HG03442 (cell line): ENCODE measurements around the gene PNMA8A.
"Not testable (repeated sequence)": the region's sequence is repeated elsewhere in the genome, so short reads cannot be mapped to it uniquely, and the experiment has no call there.

Experiments
- ATAC-seq: cut with Tn5 transposase; IDR thresholded peaks from one replicate; pipeline ENCODE4 v1.9.1; 2021; ENCODE audit warnings: mild to moderate bottlenecking, moderate library complexity; ENCODE audit not compliant: unreplicated experiment

The PNMA8A gene, protein sequence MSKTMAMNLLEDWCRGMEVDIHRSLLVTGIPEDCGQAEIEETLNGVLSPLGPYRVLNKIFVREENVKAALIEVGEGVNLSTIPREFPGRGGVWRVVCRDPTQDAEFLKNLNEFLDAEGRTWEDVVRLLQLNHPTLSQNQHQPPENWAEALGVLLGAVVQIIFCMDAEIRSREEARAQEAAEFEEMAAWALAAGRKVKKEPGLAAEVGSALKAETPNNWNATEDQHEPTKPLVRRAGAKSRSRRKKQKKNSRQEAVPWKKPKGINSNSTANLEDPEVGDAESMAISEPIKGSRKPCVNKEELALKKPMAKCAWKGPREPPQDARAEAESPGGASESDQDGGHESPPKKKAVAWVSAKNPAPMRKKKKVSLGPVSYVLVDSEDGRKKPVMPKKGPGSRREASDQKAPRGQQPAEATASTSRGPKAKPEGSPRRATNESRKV

DNA sequence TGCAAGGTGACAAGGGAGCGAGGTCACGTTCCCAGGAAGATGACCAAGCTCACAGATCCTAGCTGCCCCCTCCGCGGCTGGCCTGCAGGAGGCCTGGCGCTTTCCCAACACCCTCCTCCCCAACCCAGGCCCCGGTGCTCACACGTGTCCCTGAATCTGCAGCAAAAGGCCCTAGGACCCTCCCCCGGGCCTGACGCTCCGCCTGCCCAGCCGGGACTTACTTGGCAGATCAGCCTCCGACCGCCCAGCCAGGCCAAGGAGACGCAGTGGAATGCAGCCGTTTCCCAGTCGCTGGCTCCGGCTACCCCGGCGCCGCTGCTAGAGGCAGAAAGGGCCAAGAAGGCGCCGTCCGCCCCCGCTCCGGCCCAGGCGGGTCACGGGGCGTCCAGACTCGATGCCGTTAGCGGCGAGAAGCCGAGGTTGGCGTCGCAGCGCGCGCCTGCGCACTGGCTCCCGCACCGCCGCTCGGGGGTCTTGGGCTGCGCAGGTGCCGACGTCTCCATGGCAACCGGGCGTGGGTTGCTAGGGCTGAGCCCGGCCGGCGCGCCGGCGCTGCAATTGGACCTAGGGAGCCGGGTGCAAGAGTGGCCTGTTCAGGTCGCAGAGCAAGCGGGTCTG lies at the start of gene PNMA8A:
Gene PNMA8A (minus strand): TSS at position 448 of the 618 bp plus-strand sequence. CDS start 528 bp downstream, outside the sequence.
- no peak for ATAC-seq

DNA sequence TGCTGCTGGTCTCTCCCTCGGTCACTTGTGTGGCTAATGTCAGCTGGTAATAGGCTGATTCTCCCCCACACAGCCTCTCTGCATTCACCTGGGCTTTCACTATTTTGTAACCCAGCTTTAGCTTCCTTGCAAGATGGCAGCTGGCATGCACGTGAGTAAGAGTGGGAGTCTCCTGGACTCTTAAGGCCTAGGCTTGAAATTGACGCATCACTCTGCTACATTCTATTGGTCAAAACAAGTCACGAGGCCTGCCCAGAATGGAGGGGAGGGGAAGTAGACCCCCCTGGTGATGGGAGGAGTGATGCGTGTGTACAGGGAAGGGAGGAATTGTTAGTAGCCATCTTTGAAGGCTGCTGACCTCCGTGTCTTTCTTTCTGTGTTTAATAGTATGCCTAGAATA lies 49.3 kb upstream of the PNMA8A start:
- no peak for ATAC-seq

DNA sequence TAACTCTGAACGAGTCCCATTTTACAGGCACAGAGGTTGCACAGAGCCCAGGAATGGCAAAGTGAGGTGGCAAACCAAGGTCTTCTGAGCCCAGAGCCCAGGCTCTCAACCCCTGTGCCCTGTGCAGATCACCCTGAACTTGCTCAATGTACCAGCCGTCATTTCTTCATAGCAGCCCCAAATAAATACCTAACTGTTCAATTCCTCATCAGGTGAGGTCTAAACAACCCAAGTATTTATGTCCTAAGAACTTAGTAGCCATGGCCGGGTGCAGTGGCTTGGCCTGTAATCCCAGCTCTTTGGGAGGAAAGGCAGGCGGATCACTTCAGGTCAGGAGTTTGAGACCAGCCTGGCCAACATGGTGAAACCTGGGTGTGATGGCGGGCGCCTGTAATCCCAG lies 46.1 kb upstream of the PNMA8A start:
- ATAC-seq, result no peak

DNA sequence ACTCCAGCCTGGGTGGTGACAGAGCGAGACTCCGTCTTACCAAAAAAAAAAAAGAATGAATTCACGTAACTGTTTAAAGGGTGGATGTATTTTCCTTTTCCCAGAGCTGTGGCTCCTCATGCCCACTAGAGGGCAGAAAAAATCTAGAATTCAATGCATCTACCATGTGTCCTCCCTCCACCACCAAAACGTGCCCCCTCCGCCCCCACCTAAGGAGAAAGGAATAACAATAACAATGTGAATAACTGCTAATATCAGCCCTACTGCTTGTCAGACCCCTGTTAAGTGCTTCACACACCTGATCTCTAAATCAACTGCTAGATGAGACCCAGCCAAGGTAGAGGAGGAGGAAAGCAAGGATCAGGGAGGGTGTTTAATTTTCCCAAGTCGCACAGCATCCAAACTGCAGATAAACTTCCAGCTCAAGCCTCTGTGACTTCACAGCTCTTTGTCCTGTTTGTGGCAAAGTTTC lies 44.6 kb upstream of the PNMA8A start:
- ATAC-seq, result no peak

DNA sequence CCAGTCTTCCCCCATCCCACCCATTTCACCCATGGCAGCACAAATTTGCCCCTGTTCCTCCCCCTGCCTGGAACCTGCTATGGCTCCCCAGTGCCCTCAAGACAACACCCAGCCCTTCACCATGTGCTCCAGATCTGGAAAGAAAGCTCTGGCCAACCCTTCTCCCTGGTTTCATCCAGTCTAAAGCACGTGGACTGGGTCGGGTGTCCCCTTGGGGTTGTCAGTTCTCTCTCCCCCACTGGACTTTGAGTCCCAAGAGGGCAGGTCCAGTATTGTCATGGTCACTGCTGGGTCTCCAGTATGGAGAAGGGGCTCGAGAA lies 43.9 kb upstream of the PNMA8A start:
- no peak for ATAC-seq

- ATAC-seq, result no peak
These were observed 43.4 kb upstream of the PNMA8A start for GRCh38 chr19:46514589-46515289.

- ATAC-seq, result no peak
These were observed 42.3 kb upstream of the PNMA8A start for GRCh38 chr19:46513461-46514236.

GRCh38 chr19:46511237-46511636 lies 39.9 kb upstream of the PNMA8A start:
- no peak for ATAC-seq

GRCh38 chr19:46508206-46508605 lies 36.8 kb upstream of the PNMA8A start:
- ATAC-seq, result no peak

DNA sequence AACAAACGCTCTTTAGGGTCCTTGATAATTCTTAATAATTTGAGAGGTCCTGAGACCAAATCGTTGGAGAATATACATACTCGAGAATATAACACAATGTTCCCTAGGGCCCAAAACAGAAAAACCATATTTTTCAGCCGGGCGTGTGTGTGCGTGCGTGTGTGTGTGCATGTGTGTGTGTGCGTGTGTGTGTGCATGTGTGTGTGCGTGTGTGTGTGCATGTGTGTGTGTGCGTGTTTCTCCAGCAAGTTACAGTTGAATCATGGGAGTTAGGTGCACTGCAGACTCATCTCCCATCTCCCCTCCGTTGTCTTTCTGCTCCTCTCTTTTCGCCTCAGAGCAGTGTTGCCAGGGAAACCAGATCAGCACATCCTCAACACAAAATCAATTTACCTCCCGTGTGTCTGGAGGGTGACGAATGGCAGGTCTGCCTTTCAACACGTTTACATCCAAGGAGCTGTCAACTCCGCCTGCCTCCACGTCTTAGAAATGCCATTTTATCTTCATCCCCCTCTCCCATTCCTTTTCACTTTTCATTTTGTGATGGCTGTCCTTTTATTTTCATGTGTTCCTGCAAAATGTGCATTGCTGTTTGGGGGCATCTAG lies 32.6 kb upstream of the PNMA8A start:
- ATAC-seq, result no peak

- no peak for ATAC-seq
These were observed 31.5 kb upstream of the PNMA8A start for GRCh38 chr19:46502891-46503290.

GRCh38 chr19:46499692-46500091 lies 28.3 kb upstream of the PNMA8A start:
- no peak for ATAC-seq

DNA sequence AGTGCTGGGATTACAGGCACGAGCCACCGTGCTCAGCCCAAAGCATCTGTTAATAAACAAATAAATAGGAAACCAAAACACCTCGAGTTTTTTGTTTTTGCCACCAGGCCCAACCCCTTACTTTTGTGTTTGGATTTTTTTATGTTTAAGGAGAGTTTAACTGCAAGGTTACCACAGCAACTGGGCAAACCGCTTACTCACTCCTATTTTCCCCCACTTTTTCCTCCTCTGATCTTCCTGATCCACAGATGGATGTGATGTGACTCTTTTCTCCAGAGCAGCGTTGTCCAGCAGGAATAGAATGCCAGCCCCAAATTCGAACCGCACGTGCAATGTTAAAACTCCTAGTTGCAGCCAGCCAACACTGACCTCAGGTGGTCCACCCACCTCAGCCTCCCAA lies 26.4 kb upstream of the PNMA8A start:
- ATAC-seq, result no peak

GRCh38 chr19:46496886-46497285 lies 25.5 kb upstream of the PNMA8A start:
- not testable (repeated sequence) for ATAC-seq

- no peak for ATAC-seq
These were observed 24.9 kb upstream of the PNMA8A start for GRCh38 chr19:46496304-46496703.

- ATAC-seq, result no peak
These were observed 24.4 kb upstream of the PNMA8A start, which contains the start of gene PNMA8B for GRCh38 chr19:46495786-46496099. TSS of gene PNMA8B (minus strand) at chr19:46495867. CDS start at chr19:46495465, 402 bp downstream.

GRCh38 chr19:46494941-46495785 lies 23.8 kb upstream of the PNMA8A start:
- no peak for ATAC-seq

- ATAC-seq, result no peak
These were observed 23.0 kb upstream of the PNMA8A start for GRCh38 chr19:46494146-46494940.
